Measurements from ENCODE around the gene PDS5B. TPM values are rescaled to one million over a fixed set of nuclear protein-coding genes. Genes with fewer than 3 reads are reported as not detected.

The PDS5B gene
- total and polyA plus RNA-seq, 2 of the 8 experiments (the other 6 are each of a cell fraction or from before 2014, with no cell fraction given) = 5.5 to 54.6 TPM

- TF ChIP-seq MAFK (IDR thresholded peaks at IDR 0.05; ENCODE audit: low read depth, low read length) = no peak
These were observed 71.1 kb downstream of the PDS5B start (continued) for GRCh38 chr13:32657309-32657708.

Data from H1 (cell line).